HG03571 (cell line): ENCODE results near the gene AQP2.

Experiments
- ATAC-seq: cut with Tn5 transposase; IDR thresholded peaks from one replicate; pipeline ENCODE4 v1.9.1; 2021; ENCODE audit not compliant: unreplicated experiment

The AQP2 gene

DNA sequence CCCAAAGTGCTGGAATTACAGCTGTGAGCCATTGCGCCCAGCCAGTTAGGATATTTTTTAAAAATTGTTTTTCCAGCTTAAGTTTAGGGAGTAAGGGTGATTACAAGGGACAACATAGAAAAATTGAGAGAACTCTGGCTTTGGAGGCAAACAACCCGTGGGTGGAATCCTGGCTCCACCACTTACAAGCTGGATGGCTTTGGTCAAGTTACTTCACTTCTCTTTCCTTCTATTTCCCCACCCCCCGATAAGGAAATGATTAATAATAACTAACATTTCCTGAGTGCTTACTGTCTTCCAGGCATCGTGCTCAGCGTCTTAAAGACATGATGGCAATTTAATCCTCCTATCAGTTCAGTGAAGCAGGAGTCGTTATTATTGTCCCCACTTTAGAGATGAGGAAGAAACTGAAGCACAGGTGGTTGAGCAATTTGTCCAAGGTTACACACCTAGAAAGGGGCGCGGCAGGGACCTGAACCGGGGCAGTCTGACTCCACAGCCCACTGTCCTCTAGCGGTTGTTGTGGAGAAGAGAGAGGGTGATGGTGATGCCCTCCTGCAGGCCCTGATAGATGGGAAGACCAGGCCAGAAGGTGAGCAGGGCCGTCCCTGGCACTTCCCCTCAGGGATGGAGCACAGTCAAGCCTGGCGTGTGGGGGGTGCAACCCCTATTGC lies 30.2 kb upstream of the AQP2 start:
- ATAC-seq, result no peak

DNA sequence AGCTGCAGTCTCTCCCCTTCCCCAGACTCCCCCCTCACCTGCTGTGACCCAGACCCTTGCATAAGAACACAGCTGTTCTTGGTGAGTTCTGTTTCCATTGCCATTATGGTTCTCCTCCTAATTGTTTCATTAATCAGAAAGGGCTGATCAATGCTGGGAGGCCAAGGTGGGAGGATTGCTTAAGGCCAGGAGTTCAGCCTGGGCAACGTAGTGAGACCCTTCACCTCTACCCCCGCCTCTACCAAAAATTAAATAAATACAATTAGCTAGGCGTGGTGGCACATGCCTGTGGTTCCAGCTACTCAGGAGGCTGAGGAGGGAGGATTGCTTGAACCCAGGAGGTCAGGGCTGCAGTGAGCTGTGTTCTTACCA lies 29.6 kb upstream of the AQP2 start:
- no peak for ATAC-seq

DNA sequence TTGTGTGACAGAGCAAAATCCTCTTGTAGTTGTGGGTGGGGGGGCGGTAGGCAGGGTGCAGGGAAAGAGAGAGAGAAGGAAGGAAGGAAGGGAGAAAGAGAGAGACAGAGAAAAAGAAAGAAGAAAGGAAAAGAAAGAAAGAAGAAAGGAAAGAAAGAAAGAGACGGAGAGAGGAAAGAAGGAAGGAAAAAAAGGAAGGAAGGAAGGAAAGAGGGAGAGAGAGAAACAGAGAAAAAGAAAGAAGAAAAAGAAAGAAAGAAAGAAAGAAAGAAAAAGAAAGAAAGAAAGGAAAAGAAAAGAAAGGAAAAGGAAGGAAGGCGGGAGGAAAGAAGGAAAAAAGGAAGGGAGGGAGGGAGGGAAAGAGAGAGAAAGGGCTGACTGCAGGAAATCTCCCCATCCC lies 29.2 kb upstream of the AQP2 start:
- no peak for ATAC-seq

DNA sequence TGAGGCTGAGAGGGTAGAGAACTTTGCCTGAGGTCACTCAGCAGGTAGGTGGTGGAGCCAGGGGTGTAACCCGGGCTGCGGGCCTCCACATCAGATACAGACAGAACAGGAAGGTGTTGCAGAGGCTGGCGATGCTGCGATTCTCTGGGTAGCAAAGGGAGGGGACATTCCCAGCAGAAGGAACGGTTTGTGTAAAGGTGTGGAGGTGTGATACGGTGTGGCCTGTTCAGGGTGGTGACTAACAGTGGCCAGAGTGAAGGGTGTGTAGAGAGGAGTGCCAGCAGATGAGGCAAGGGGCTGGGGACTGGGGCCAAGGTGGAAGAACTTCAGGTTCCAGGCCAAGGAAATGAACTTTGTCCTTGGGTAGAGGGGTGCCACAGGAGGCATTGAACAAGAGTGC lies 28.6 kb upstream of the AQP2 start:
- ATAC-seq, result no peak

DNA sequence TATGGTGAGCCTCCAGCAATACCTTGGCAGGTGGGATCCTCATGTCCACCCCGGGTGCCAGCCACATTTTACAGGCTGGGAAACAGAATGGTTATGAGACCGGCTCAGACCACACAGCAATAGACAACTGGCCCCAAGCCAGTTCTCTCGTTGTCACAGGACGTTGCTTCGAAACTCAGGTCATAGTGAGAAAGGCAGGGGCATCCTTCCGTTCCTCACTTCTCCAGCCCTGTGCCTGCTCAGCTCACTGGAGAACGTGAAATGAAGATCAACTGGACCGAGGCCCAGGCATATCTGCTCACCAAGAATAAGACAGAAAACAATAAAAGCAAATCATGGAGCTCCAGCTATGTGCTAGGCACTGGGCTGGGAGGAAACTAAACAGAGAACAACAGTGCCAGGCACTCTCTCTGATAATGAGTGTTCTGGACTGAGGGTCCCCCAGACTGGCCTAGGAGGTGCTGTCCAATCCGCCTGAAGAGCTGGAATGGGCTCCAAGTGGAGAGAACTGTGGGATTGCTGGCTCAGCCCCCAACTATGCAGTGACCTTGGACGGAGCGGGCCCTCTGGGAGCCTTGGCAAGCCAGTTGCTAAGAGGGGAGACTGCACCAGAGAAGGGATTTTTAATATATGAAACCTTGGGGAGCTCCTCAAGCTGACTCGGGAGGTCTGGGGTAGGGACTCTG lies 28.0 kb upstream of the AQP2 start:
- no peak for ATAC-seq

DNA sequence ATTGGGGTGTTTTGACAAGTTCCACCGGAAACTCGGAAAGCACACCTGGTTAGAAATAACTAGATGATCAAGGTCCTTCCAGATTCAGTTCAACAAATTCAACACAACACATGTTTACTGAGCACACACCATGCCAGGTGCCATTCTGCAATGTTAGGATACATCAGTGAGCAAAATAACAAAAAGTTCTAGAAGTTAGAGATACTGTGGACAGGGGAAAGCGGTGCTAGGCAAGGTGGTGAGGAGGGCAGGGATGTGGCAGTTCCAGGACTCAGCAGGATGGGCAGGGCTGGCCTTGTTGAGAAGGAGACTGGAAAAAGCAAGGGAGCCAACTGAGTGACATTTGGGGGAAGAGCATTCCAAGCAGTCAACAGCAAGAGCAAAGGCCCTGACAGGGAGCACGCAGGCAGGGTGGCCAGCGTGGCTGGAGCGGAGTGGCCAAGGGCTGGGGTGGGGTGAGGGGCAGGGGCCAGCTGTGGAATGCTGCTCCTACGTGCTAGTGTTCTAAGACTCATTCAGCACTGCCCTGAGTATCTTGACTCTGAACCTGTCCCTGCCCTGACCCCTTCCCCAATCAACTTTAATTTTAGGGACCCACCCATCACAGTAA lies 27.4 kb upstream of the AQP2 start:
- no peak for ATAC-seq

DNA sequence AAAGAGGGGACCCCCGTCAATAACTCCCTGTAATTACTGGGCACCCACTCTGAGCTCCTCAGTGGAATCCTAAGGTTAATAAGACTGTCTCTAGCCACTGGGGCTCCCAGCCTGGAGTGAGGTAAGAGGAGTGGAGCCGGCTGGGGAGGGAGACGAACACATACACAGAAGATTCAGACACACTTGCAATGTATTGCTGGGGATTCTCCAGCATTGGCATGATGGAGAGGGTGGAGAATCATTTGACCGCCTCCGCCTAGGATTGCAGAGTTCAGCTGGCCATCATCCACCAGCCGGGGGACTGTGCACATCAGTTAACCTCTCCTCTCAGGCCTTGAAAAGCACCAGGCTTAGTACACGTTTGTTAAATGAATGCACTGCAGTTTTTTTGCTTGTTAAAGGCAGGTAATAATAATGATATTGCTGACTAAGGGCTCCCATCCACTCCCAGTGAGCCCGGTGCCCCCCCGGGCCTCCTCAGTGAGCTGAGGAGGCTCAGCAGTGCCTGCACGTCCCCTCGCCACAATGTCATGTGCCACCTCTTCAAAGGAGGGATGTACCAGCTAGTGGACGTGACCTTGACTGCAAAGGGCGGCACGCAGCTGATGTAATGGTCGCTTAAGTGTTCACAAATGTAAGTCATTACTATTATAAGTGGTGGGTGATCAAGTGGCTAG lies 26.5 kb upstream of the AQP2 start:
- no peak for ATAC-seq

DNA sequence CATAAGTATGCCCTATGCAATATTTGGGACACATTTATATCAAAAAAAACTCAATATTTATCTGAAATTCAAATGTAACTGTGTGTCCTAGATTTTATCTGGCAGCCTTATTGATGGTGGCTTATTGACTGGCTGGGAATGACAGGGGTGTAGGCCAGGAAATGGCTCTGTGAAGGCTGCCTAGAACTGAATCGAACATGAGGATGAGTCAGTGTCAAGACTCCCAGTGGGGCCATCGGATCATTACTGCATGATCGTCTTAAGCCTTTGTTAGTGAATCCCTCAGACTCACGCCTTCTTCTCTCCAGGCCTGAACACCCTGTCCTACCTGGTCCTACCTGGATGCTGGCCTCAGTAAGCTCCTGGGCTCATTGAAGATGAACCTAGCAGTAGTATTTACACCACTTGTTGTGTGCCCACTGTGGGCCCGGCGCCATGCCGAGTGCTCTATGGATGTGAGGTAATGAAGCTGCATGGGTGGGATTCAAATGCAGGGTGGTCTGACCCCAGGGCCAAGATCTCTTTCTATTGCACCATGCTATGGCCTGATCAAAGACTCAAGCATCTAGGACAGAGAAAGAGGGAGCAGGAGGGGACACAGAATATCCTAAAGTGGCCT lies 25.8 kb upstream of the AQP2 start:
- ATAC-seq, result no peak

DNA sequence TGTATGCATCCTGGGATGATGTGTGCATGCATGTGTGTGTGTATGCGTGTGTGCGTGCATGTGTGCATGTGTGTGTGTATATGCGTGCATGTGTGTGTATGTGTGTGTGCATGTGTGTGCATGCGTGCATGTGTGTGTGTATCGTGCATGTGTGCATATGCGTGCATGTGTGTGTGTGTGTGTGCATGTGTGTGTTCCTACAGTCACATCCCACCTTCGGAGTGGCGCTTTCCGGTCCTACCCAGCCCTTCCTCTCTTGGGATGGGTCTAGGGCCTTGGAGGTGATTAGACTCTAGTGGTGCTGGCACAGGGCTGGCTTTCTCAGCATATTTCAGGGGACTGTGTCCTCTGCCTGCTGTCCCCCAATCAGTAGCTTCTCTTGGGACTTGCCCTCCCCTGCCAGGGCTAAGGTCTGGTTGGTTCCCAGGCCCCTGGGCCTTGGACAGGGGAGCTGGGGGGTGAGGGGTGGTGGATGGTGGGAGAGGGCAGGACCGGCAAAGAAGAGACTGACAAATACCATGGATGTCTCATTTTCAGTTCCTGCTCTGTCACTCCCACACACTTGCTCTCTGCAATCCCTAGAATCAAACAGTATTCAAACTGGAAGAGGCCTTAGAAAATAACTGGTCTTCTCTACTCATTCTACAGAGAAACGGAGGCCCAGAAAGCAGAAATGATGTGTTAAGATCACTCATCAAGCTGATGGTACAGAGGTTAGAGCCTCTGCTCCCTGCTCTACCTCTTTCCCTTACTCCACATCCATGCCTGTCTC lies 24.9 kb upstream of the AQP2 start:
- ATAC-seq, result no peak

DNA sequence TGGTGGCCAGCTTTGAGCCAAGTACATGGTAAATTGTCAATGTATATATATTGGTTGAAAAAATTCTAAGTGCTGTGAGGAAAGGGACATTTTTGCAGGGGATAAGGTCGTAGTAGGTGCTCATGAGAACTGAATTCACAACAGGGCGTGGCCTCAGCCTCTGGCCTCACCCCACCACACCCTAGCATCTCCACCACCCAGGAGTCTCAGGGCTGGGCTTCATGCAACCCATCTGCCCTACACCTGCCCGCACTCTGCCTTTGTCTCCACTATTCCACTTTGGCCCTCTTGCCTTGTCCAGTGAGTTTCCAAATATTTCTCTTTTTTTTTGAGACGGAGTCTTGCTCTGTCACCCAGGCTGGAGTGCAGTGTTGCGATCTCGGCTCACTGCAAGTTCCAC lies 22.1 kb upstream of the AQP2 start:
- ATAC-seq, result no peak

DNA sequence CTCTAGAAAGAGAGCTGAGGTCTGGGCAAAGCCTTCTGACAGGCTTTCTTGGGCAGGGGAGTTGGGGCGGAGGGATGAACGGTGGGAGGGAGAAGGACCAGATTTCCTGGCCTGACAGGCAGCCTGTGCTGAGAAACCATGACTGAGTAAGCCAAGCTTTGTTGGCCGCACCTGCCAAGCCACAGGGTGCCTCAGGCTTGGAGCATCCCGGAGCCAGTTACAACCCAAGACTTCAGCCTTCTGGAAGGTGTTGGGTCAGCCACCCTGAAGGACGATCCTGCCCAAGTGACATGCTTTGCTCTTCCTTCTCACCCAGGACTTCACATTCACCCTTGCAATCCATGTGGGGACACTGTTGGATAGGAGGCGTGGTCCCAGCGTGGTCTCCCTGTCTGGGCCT lies 21.0 kb upstream of the AQP2 start:
- no peak for ATAC-seq

DNA sequence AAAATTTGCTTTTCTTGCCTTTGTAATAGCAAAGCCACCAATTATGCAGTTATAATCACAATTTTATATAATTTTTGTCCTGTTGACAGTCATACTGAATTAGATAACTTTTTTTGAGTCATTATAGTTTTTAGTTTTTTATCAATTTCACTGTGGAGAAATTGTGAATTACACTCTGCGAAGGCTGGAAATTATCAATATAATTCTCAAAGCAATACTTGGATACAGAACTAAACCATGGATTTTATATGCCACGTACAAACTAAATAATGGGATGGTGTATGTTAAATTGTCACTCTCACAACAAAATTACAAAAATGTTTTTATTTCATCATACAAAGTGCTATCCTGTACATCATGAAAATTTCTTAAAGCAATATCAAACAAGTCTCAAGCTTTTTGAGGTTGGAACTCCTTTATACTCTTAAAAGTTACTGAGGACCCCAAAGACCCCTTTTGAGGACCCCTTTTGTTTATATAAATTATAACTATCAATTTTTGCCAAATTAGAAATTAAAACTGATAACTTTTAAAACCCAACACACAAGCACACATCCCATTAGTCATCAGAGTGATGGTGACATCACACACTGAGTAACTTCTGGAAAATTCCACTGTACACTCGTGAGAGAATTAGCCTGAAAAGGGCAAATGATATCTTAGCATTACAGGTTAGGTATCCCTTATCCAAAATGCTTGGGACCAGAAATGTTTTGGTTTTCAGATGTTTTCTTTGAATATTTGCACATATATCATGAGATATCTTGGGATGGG lies 19.8 kb upstream of the AQP2 start:
- ATAC-seq, result no peak

DNA sequence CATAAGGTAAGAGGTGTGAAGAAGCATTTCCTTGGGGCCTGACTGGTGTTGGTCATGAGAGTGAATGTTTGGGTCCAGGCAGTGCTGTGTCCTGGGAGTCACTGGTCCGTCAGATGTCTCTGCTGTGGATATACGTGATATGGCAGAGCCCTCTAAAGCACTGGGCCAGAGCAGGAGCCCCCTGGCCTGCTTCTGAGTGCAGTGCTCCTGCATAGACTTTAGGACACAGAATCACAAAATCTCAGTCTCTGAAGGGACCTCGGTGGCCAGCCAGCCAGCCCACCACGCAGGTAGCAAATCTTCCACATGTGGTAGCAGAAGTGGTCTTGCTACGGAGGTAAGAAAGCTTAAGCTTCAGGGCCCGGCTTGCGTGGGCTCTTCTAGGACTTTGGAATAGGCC lies 18.5 kb upstream of the AQP2 start:
- ATAC-seq, result no peak

DNA sequence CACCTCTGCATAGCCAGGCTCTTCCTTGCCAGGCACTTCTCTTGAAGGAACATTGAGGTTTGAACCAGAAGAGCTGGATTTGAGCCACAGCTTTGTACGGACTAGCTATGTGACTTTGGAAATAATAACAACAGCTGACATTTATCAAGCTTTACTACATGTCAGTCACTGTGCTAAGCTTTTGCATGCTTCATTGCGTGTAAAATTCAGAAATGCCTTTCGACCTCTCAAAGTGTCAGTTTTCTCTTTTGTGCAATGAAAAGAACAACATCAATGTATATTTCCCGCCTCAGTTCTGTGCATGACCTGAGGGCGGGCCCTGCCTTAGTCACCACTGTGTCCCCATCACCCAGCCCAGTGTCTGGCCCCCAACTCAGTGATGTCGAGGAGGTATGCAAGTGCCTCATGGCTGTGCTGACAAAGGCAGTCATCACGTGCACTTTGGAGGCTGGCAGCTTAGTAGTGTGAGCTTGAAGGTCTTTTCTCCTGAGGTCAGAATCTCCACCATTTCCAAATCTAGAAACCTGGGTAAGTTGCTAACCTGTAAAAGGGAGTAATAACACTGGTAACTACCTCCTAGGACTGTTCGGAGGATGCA lies 17.9 kb upstream of the AQP2 start:
- ATAC-seq, result no peak

DNA sequence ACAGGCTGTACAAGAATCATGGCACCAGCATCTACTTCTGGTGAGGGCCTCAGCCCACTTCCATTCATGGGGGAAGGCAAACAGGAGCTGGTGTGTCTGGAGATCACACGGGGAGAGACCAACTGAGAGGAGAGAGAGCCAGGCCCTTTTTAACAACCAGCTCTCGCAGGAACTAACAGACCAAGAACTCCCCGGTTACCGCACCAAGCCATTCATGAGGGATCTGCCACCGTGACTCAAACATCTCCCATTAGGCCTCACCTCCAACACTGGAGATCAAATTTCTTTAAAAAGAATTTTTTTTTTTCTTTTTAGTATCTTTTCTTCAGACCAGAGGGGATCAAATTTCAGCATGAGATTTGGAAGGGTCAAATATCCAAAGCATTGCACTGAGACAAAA lies 16.7 kb upstream of the AQP2 start:
- ATAC-seq, result no peak

DNA sequence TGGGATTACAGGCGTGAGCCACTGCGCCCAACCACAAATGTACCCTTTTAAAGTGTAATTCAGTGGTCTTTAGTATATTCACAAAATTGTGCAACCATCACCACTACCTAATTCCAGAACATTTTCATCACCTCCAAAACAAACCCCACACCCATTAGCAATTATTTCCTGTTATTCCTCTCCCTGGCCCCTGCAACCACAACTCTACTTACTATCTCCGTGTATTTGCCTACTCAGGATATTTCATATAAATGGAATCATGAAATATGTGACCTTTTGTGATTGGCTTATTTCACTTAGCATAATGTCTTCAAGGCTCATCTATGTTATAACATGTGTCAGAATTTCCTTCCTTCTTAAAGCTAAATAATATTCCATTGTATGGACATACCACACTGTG lies 16.0 kb upstream of the AQP2 start:
- ATAC-seq, result no peak

DNA sequence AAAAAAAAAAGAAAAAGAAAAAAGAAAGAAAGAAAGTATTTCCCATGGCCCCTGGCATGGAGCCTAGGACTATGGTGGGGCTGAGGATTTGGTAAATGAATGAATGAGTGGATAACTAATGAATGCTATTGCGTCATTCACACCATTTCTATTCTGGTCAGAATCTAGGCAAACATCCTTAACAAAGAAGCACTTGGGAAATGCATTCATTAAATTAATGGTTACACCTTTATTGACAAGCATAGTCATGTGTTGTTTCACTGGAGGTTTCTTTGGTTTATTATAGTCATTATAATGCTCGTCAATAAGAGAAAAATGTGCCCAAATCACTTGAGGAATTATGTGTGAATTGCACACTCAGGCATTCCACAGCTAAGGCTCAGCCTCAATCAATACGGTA lies 13.6 kb upstream of the AQP2 start:
- ATAC-seq, result no peak

DNA sequence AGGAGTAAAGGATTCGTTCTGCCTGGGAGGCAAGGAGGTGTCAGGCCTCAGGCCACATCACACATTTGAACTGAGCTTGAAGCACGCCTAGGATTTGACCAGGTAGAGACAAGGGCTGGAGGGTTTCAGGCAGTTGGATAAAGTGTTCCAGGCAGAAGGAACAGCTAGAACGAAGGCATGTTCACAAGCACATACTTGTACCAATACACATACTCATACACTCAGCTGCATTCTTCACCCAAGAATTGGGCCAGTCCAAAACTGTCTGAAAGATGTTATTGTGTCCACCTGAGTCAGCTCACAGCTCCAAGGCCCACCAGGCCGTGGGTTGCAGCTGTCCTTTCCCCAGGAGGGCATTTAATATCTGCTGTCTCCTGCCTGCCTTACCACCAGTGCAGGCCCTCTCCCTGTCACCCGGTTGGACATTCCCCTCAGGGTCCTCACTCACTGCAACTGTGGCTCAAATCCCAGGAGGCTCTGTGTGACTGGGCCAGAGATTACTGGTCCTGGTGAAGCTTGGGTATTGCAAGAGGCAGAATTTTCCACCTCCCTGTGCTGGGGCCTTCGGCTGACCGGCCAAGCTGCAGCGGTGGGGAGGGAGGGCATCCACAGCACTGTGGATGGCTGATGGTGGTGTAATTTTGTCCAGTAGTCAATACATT lies 12.8 kb upstream of the AQP2 start:
- ATAC-seq, result no peak

DNA sequence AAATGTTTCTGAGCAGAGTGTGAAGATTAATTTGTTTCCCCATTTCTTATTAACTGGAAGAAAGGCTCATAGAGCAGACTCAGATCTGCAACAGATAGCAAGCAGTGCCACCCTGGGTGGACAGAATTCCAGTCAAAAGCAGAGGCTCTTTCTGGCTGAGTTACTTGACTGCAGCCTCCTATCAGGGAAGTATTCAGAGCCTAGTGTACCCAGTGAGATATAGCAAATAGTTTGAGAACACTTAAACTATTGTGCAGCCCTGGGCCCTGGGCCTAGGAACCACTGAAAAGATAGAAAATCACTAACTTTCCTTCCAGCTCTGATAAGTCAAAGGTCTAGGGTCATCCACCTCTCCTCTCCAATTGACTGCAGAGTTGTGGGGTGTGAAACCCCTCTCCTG lies 11.2 kb upstream of the AQP2 start:
- ATAC-seq, result no peak
